ENCODE measurements around the gene NRAP.

- no peak for TF ChIP-seq EZH2 (IDR thresholded peaks at IDR 0.05; ENCODE audit: low read length)
- TF ChIP-seq, protein P1, sequence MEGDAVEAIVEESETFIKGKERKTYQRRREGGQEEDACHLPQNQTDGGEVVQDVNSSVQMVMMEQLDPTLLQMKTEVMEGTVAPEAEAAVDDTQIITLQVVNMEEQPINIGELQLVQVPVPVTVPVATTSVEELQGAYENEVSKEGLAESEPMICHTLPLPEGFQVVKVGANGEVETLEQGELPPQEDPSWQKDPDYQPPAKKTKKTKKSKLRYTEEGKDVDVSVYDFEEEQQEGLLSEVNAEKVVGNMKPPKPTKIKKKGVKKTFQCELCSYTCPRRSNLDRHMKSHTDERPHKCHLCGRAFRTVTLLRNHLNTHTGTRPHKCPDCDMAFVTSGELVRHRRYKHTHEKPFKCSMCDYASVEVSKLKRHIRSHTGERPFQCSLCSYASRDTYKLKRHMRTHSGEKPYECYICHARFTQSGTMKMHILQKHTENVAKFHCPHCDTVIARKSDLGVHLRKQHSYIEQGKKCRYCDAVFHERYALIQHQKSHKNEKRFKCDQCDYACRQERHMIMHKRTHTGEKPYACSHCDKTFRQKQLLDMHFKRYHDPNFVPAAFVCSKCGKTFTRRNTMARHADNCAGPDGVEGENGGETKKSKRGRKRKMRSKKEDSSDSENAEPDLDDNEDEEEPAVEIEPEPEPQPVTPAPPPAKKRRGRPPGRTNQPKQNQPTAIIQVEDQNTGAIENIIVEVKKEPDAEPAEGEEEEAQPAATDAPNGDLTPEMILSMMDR (optimal IDR thresholded peaks at IDR 0.05 in 1 of 3, IDR thresholded peaks at IDR 0.05 in 1 of 3, conservative IDR thresholded peaks at IDR 0.05 in 1 of 3; ENCODE audit: extremely low read depth in 1 of 3, insufficient read depth in 2 of 3, low read length in 3 of 3), result no peak
These were observed 60.6 kb downstream of the NRAP start for GRCh38 chr10:113603057-113603777.
